ENCODE data around the gene SLC6A1.

The SLC6A1 gene

DNA sequence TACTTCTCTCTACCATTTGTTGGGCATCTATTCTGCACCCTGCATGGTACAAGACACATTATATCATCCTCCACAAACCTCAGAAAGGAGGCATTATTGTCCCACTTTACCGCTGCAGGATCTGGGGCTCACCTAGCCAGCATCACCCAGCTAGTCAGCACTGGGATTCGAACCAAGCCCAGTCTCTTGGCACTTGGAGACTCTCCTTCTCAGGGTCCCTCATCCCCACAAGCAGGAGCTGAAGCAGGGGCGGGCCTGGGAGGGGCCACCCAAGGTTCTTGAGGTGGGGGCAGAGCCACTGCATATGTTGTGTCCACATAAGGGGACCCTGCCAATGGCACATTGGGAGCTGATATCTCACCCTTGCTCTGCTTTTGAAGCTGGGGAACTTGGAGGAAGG lies 41.3 kb downstream of the SLC6A1 start:
- no peak overlapping the region for H3K4me3 ChIP-seq (ENCODE audit: low read depth, low read length)
- no peak for TF ChIP-seq MAX (IDR thresholded peaks at IDR 0.05; ENCODE audit: low read depth, low read length)
- TF ChIP-seq POLR2A (IDR thresholded peaks at IDR 0.05; ENCODE audit: extremely low read depth, insufficient read length): no peak
- no peak for TF ChIP-seq MYC (IDR thresholded peaks at IDR 0.05; ENCODE audit: low read depth, low read length)
- TF ChIP-seq, protein P1, sequence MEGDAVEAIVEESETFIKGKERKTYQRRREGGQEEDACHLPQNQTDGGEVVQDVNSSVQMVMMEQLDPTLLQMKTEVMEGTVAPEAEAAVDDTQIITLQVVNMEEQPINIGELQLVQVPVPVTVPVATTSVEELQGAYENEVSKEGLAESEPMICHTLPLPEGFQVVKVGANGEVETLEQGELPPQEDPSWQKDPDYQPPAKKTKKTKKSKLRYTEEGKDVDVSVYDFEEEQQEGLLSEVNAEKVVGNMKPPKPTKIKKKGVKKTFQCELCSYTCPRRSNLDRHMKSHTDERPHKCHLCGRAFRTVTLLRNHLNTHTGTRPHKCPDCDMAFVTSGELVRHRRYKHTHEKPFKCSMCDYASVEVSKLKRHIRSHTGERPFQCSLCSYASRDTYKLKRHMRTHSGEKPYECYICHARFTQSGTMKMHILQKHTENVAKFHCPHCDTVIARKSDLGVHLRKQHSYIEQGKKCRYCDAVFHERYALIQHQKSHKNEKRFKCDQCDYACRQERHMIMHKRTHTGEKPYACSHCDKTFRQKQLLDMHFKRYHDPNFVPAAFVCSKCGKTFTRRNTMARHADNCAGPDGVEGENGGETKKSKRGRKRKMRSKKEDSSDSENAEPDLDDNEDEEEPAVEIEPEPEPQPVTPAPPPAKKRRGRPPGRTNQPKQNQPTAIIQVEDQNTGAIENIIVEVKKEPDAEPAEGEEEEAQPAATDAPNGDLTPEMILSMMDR (IDR thresholded peaks at IDR 0.05; ENCODE audit: low read depth, low read length): no peak
- no peak for DNase-seq (ENCODE audit: low read depth)

GRCh38 chr3:11034309-11034985 lies 41.9 kb downstream of the SLC6A1 start:
- TF ChIP-seq, protein P1 (IDR thresholded peaks at IDR 0.05; ENCODE audit: low read depth, low read length): no peak
- no peak for TF ChIP-seq POLR2A (IDR thresholded peaks at IDR 0.05; ENCODE audit: extremely low read depth, insufficient read length)
- no peak for TF ChIP-seq MYC (IDR thresholded peaks at IDR 0.05; ENCODE audit: low read depth, low read length)
- TF ChIP-seq MAX (IDR thresholded peaks at IDR 0.05; ENCODE audit: low read depth, low read length): no peak
- no peak for DNase-seq (ENCODE audit: low read depth)
- no peak overlapping the region for H3K4me3 ChIP-seq (ENCODE audit: low read depth, low read length)

DNA sequence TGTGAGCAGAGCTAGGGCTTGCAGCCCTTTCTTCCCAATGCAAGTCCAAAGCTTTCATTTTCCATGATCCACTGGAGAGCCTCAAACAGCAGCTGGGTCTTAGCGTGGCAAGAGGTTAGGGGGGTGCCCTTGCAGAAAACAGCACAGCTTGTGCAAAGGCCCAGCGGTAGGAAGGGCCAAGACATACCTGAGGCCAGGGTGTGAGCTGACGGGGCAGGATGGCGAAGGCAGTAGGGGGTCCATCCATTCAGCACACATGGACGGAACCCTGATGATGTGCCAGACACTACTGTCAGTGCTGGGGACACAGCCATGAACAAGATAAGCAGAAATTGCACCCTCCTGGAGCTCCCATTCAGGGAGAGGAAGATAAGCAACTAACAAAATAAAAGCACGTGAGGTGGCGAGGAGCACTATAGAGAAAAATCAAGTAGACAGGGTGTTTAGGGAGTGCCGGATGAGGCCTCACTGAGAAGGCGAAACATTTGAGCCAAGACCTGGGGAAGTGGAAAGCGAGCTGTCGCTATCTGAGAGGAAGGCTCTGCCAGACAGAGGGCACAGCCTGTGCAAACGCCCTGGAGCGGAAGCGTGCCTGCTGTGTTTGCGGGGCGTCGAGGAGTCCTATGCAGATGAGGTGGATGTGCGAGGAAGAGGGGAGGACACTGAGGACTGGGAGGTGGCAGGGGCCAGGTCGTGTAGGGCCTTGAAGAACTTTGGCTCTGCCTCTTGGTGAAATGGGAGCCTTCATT lies 43.4 kb downstream of the SLC6A1 start:
- H3K4me3 ChIP-seq (ENCODE audit: low read depth, low read length): no peak overlapping the region
- DNase-seq (ENCODE audit: low read depth): no peak
- TF ChIP-seq MAX (IDR thresholded peaks at IDR 0.05; ENCODE audit: low read depth, low read length) (no peak), POLR2A (IDR thresholded peaks at IDR 0.05; ENCODE audit: extremely low read depth, insufficient read length) (no peak), MYC (IDR thresholded peaks at IDR 0.05; ENCODE audit: low read depth, low read length) (no peak)
- TF ChIP-seq, protein P1 (IDR thresholded peaks at IDR 0.05; ENCODE audit: low read depth, low read length): no peak

DNA sequence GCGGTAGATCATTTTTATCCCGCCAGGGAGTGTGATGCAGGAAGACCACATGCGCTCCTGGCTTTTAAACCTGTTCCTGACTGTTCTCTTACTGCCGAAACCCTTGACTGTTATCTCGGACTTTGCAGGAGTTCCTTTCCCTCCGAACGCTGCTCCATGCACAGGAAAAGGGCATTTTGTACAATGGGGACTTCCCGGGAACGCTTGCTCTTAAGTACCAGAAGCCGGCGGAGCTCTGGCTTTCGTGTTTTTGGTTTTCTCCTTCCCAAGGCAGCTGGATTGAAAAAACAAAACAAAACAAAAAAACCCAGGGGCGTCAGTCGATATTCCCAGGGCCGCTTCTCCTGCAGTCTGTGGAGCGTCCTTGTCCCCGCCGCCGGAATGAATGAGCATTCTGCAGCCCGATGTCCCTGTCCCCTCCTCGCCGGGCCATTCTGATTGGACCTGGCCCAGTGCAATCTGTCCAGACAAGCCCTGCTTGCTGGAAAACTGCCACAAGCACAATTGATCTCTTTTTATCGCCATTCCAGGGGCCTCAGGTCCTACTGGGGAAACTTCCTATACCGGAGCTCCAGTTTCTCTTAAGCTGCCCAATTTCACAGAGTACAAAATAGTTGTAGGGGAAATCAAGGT lies 44.8 kb downstream of the SLC6A1 start:
- H3K4me3 ChIP-seq (ENCODE audit: low read depth, low read length): no peak overlapping the region
- DNase-seq (ENCODE audit: low read depth): no peak
- TF ChIP-seq MYC (IDR thresholded peaks at IDR 0.05; ENCODE audit: low read depth, low read length): no peak
- TF ChIP-seq MAX (IDR thresholded peaks at IDR 0.05; ENCODE audit: low read depth, low read length): no peak
- TF ChIP-seq POLR2A (IDR thresholded peaks at IDR 0.05; ENCODE audit: extremely low read depth, insufficient read length): no peak
- TF ChIP-seq, protein P1 (IDR thresholded peaks at IDR 0.05; ENCODE audit: low read depth, low read length): no peak

- no peak overlapping the region for H3K4me3 ChIP-seq (ENCODE audit: low read depth, low read length)
- DNase-seq (ENCODE audit: low read depth): no peak
- TF ChIP-seq, protein P1 (IDR thresholded peaks at IDR 0.05; ENCODE audit: low read depth, low read length): no peak
- TF ChIP-seq MYC (IDR thresholded peaks at IDR 0.05; ENCODE audit: low read depth, low read length) (no peak), MAX (IDR thresholded peaks at IDR 0.05; ENCODE audit: low read depth, low read length) (no peak), POLR2A (IDR thresholded peaks at IDR 0.05; ENCODE audit: extremely low read depth, insufficient read length) (no peak)
Measured at GRCh38 chr3:11037976-11038375, 45.4 kb downstream of the SLC6A1 start.

All from NB4 (cell line).